H9 (cell line): ENCODE results near the gene DMRT3. TPM values are rescaled to one million over a fixed set of nuclear protein-coding genes. Genes with fewer than 3 reads are reported as not detected.
A peak's percentile ranks its signal among the peaks of the same experiment; 100 is the strongest.

ENCODE experiments used
- DNase-seq: peaks from one replicate; pipeline ENCODE4 v3.0.0-alpha.2; 2017
- H2AFZ ChIP-seq: one replicate; pipeline ENCODE4 v1.6.1; 2013; ENCODE audit warnings: mild to moderate bottlenecking, low read length, control low read depth, moderate library complexity
- H2AK5ac ChIP-seq: 2 replicates; pipeline ENCODE4 v1.6.1; 2013; ENCODE audit warnings: low read length, control low read depth, mixed read lengths; ENCODE audit not compliant: insufficient read length
- H2BK120ac ChIP-seq: one replicate; pipeline ENCODE4 v1.6.1; 2013; ENCODE audit warnings: low read depth, mild to moderate bottlenecking, low read length, control low read depth, inconsistent platforms; ENCODE audit not compliant: poor library complexity, severe bottlenecking
- H2BK12ac ChIP-seq: 2 replicates; pipeline ENCODE4 v1.6.1; 2013; ENCODE audit warnings: low read length, control low read depth, mixed read lengths, low read depth; ENCODE audit not compliant: insufficient read length
- H2BK15ac ChIP-seq: 2 replicates; pipeline ENCODE4 v1.6.1; 2013; ENCODE audit warnings: low read depth, low read length, control low read depth
- H2BK20ac ChIP-seq: one replicate; pipeline ENCODE4 v1.6.1; 2013; ENCODE audit warnings: low read depth, mild to moderate bottlenecking, low read length, control low read depth, inconsistent platforms; ENCODE audit not compliant: poor library complexity, severe bottlenecking
- H2BK5ac ChIP-seq: 2 replicates; pipeline ENCODE4 v1.6.1; 2013; ENCODE audit warnings: low read length, control low read depth, mixed read lengths; ENCODE audit not compliant: insufficient read length
- H3K14ac ChIP-seq: 2 replicates; pipeline ENCODE4 v1.6.1; 2013; ENCODE audit warnings: low read length, control low read depth; ENCODE audit not compliant: insufficient read depth
- H3K18ac ChIP-seq: 2 replicates; pipeline ENCODE4 v1.6.1; 2013; ENCODE audit warnings: low read depth, mild to moderate bottlenecking, mixed read lengths, low read length, control low read depth; ENCODE audit not compliant: insufficient read length
- H3K23ac ChIP-seq: 2 replicates; pipeline ENCODE4 v1.6.1; 2013; ENCODE audit warnings: low read length, control low read depth, mixed read lengths, low read depth; ENCODE audit not compliant: insufficient read length
- H3K23me2 ChIP-seq: 2 replicates; pipeline ENCODE4 v1.6.1; 2013; ENCODE audit warnings: low read depth, mild to moderate bottlenecking, mixed read lengths, low read length, control low read depth; ENCODE audit not compliant: insufficient read length, poor library complexity, severe bottlenecking
- H3K27ac ChIP-seq: 2 replicates; pipeline ENCODE4 v1.5.1; 2013; ENCODE audit warnings: low read length, control low read depth, mixed read lengths, low read depth; ENCODE audit not compliant: insufficient read length
- H3K27me3 ChIP-seq: 2 replicates; pipeline ENCODE4 v1.6.1; 2013; ENCODE audit warnings: low read length, control low read depth, inconsistent platforms; ENCODE audit not compliant: insufficient read depth
- H3K4ac ChIP-seq: 2 replicates; pipeline ENCODE4 v1.6.1; 2013; ENCODE audit warnings: low read depth, mild to moderate bottlenecking, control low read depth, inconsistent platforms, low read length, moderate library complexity
- H3K4me1 ChIP-seq: 2 replicates; pipeline ENCODE4 v1.6.1; 2013; ENCODE audit warnings: low read length, control low read depth, inconsistent platforms; ENCODE audit not compliant: insufficient read depth
- H3K4me2 ChIP-seq: 2 replicates; pipeline ENCODE4 v1.6.1; 2013; ENCODE audit warnings: low read length, control low read depth, mixed read lengths; ENCODE audit not compliant: insufficient read length, insufficient read depth
- H3K56ac ChIP-seq: 2 replicates; pipeline ENCODE4 v1.6.1; 2013; ENCODE audit warnings: low read depth, mild to moderate bottlenecking, mixed read lengths, low read length, control low read depth; ENCODE audit not compliant: insufficient read length
- H3K79me1 ChIP-seq: 2 replicates; pipeline ENCODE4 v1.6.1; 2013; ENCODE audit warnings: low read depth, mild to moderate bottlenecking, moderate library complexity, low read length, control low read depth, inconsistent platforms; ENCODE audit not compliant: insufficient read depth, poor library complexity, severe bottlenecking
- H3K79me2 ChIP-seq: 2 replicates; pipeline ENCODE4 v1.6.1; 2013; ENCODE audit warnings: low read length, control low read depth, inconsistent platforms; ENCODE audit not compliant: insufficient read depth
- H3K9ac ChIP-seq: 2 replicates; pipeline ENCODE4 v1.6.1; 2013; ENCODE audit warnings: low read length, control low read depth, mixed read lengths; ENCODE audit not compliant: insufficient read length; ENCODE audit errors: extremely low read depth
- H3K9me3 ChIP-seq: one replicate; pipeline ENCODE4 v1.6.1; 2013; ENCODE audit warnings: low read depth, low read length, inconsistent platforms; ENCODE audit not compliant: control insufficient read depth
- H3T11ph ChIP-seq: one replicate; pipeline ENCODE4 v1.6.1; 2013; ENCODE audit warnings: mild to moderate bottlenecking, low read length, control low read depth, inconsistent platforms
- H4K20me1 ChIP-seq: one replicate; pipeline ENCODE4 v1.6.1; 2013; ENCODE audit not compliant: control insufficient read depth, insufficient read length, insufficient read depth
- H4K5ac ChIP-seq: 2 replicates; pipeline ENCODE4 v1.6.1; 2013; ENCODE audit warnings: low read depth, mild to moderate bottlenecking, mixed read lengths, low read length, control low read depth; ENCODE audit not compliant: insufficient read length
- H4K8ac ChIP-seq: replicated peaks from 2 replicates; pipeline ENCODE4 v1.6.1; 2013; ENCODE audit warnings: low read length, control low read depth, mixed read lengths, low read depth; ENCODE audit not compliant: insufficient read length
- H4K91ac ChIP-seq: 2 replicates; pipeline ENCODE4 v1.6.1; 2013; ENCODE audit warnings: low read depth, mild to moderate bottlenecking, moderate library complexity, mixed read lengths, low read length, control low read depth; ENCODE audit not compliant: insufficient read length
- H3K27ac Mint-ChIP-seq, 3 experiments: 2 replicates in 2 of 3; 3 replicates in 1 of 3; pipeline ENCODE4 v1.8.0; 2020 to 2021; ENCODE audit warnings: mixed read lengths in 3 of 3, mild to moderate bottlenecking in 1 of 3, moderate library complexity in 1 of 3
- H3K27me3 Mint-ChIP-seq: 2 replicates; pipeline ENCODE4 v1.8.0; 2021; ENCODE audit warnings: low read depth, mild to moderate bottlenecking, moderate library complexity, mixed read lengths
- H3K36me3 Mint-ChIP-seq, 3 experiments: 2 replicates in 2 of 3; 3 replicates in 1 of 3; pipeline ENCODE4 v1.8.0; 2020 to 2021; ENCODE audit warnings: low read depth in 3 of 3, mixed read lengths in 3 of 3; ENCODE audit not compliant: insufficient read depth in 1 of 3
- H3K4me1 Mint-ChIP-seq, 2 experiments: 2 replicates each; pipeline ENCODE4 v1.8.0; 2020; ENCODE audit warnings: mixed read lengths in 2 of 2
- H3K4me3 Mint-ChIP-seq, 2 experiments: 2 replicates in 1 of 2; 3 replicates in 1 of 2; pipeline ENCODE4 v1.8.0; 2020 to 2021; ENCODE audit warnings: mild to moderate bottlenecking in 2 of 2, mixed read lengths in 2 of 2, moderate library complexity in 1 of 2
- H3K9me3 Mint-ChIP-seq, 2 experiments: 2 replicates in 1 of 2; 3 replicates in 1 of 2; pipeline ENCODE4 v1.8.0; 2020; ENCODE audit warnings: mild to moderate bottlenecking in 2 of 2, mixed read lengths in 2 of 2, moderate library complexity in 1 of 2
- CTCF ChIP-seq: fragments of 200-600 bp; sonication (generic); conservative IDR thresholded peaks from 3 replicates; pipeline ENCODE4 v1.8.0; 2021; ENCODE audit warnings: antibody characterized with exemption, mild to moderate bottlenecking
- WGBS: extraction: QIAGEN DNeasy Blood & Tissue Kit; methylation state at CpG from one replicate; pipeline ENCODE4 v1.1.7; 2013; ENCODE audit warnings: missing lambda C conversion rate, low lambda C conversion rate, mixed read lengths; ENCODE audit not compliant: insufficient read length; ENCODE audit errors: extremely low coverage; 5-methylcytosine and 5-hydroxymethylcytosine counted together
- total RNA-seq: library from RNA; stranded (reverse); gene quantifications from 2 replicates; pipeline ENCODE4 v1.2.1, GENCODE V29; 2021

Gene DMRT3
- total RNA-seq, 1 experiment from 2014 or later = not detected

- no peak overlapping the region for H3T11ph ChIP-seq
- no peaks in the 10 kb centered on the region for H3K27me3 ChIP-seq
- no peak overlapping the region for H2AFZ ChIP-seq
- H2BK20ac ChIP-seq = no peak overlapping the region
- H3K56ac ChIP-seq = no peak overlapping the region
- H3K4ac ChIP-seq = no peak overlapping the region
- H3K4me3 Mint-ChIP-seq = no peak overlapping the region
- H4K20me1 ChIP-seq = no peaks in the 10 kb centered on the region
- no peak overlapping the region for H3K14ac ChIP-seq
- no peaks in the 10 kb centered on the region for H3K23me2 ChIP-seq
- H3K27ac Mint-ChIP-seq = no peak overlapping the region
- H3K79me2 ChIP-seq = no peaks in the 10 kb centered on the region
- H4K8ac ChIP-seq = no peak overlapping the region
- no peak overlapping the region for H2BK12ac ChIP-seq
- no peak overlapping the region for H2BK5ac ChIP-seq
- no peak overlapping the region for H4K5ac ChIP-seq
- no peaks in the 10 kb centered on the region for H3K9me3 ChIP-seq
- peak; percentile 83 for DNase-seq
- no peak overlapping the region for H2BK120ac ChIP-seq
- H3K4me1 Mint-ChIP-seq = peaks cover 2 to 11% of the 10 kb centered on the region in 2 experiments; a peak in 3 of 4 replicates
- no CpG with 5 or more reads among the region's 14 CpGs for WGBS
- no peak overlapping the region for H2BK15ac ChIP-seq
- no peak overlapping the region for H2AK5ac ChIP-seq
- peak; percentile 98 for TF ChIP-seq CTCF
- no peak overlapping the region for H3K9ac ChIP-seq
- no peaks in the 10 kb centered on the region for H3K79me1 ChIP-seq
- H3K23ac ChIP-seq = no peak overlapping the region
- peaks cover 0 to 3% of the 10 kb centered on the region in 2 experiments; a peak in 1 of 5 replicates for H3K9me3 Mint-ChIP-seq
- no peak overlapping the region for H3K27ac ChIP-seq
- H3K4me1 ChIP-seq = 0 out of 2 replicates have a peak, but pooled peaks cover 2% of the 10 kb centered on the region
- no peaks in the 10 kb centered on the region for H3K36me3 Mint-ChIP-seq
- no peak overlapping the region for H4K91ac ChIP-seq
- H3K27me3 Mint-ChIP-seq = peaks cover 32% of the 10 kb centered on the region
- H3K4me2 ChIP-seq = no peak overlapping the region
- H3K18ac ChIP-seq = no peak overlapping the region
Observed at GRCh38 chr9:1009101-1009707, 32.7 kb downstream of the DMRT3 start.
